Islet of Langerhans (tissue), 1 donor: ENCODE data around the gene NEBL.
"Not testable (repeated sequence)": the region's sequence is repeated elsewhere in the genome, so short reads cannot be mapped to it uniquely, and the experiment has no call there.

Experiments
- FAIRE-seq: peaks from one replicate; lab custom pipeline; 2011; peaks lifted over from hg19 to GRCh38; lab: Jason Lieb, UNC

Gene NEBL

DNA sequence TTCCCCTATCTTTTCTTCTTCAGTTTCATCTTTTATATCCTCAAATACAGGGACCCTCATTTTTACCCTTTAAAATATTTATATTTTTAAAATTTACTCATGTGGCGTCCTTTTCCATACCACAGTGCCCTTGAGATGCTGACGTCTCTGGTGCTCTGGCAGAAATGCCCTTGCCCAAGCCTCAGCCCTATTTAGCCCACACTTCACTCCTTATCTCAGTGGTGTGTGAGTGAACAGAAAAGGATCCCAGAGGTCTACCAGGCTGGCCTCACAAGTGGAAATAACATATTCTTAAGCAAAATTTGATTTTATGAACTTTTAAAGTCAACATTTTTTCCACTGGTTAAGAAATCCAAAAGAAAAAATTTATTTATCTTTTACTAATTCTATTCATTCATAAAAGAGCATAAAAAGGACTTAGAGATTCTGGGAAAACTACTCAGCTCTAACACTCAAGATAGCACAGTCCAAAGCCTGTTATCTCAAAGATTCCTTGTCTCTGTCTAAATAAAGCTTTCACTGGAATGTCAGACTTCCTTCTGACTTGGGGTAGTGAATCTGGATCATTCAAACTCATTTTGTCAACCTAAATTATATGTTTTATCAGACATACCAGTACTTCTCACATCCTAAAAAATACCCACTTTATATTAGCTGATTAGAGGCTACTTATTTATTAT lies at the start of gene NEBL:
NEBL (minus strand) TSS at position 166 of the 680 bp plus-strand sequence; CDS start at position 60, 106 bp downstream.
- no peak for FAIRE-seq

DNA sequence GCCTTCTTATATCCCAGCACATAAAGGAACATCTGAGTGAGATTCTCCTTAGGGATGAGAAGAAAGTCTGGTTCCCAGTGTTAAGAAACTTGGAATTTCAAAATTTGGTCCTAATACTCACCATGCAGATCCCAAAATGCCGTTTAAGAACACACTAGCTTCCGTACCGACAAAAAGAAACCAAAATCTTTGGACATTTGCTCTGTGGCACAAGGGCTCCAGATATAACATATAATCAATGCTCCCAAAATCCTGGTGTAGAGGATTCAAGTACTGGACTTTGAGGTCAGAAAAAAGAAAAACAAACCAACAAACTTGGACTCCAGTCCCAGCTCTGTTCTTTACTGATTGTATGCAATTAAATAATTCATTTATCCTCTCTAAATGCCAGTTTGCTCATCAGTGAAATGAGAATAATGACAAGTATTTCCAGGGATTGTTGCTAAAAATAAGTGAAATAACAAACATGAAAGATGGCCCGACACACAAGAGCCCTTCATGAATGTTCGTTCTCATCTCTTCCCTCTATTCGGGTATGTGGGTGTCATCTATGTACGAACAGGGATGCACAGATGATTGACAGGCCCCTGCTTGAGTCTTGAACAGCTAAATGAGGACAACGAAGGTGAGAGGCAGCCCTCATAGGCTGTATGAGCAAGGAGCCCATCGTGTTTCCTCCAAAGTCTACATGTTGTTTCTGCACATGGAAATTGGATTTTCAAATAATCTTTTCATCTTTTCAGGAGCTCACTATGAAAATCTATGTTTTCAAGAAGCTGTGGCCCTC lies 48.6 kb upstream of the NEBL start:
- no peak for FAIRE-seq

DNA sequence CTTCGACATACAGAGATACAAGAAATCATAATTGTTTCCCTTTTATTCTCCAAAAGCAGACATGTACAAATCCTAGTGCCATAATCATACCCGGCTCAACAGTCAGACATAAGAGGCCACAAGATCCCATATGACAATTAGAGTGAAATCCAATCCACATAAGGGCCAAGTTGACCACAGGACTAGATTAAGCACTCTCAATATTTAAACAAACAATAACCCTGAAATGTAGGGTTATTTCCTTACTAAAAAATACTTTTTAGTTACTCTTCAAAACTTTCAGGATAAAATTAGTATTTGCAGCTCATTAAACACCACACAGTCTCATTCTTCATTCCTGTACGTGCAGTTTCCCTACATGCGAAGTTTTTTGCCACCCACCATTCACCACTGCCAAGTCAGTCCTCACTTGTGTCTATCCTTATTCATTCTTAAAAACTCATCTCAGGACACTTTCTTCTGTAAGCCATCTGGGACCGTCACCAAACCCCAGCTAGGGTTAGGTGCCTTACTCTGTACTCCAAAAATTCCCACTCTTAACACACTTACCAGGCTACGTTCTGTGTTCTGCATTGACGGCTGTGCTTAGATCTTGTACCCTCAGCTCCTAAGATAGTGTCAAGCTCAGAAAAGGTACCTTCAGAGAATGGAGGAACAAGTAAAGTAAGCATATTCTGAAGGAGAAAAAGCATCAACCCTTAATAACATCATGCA lies 47.8 kb upstream of the NEBL start:
- FAIRE-seq: no peak

DNA sequence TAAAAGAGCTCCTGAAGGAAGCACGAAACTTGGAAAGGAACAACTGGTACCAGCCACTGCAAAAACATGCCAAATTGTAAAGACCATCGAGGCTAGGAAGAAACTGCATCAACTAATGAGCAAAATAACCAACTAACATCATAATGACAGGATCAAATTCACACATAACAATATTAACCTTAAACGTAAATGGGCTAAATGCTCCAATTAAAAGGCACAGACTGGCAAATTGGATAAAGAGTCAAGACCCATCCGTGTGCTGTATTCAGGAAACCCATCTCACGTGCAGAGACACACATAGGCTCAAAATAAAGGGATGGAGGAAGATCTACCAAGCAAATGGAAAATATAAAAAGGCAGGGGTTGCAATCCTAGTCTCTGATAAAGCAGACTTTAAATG lies 42.3 kb upstream of the NEBL start:
- not testable (repeated sequence) for FAIRE-seq

- FAIRE-seq: no peak
These were observed 39.3 kb upstream of the NEBL start for GRCh38 chr10:20936396-20936795.

- FAIRE-seq: no peak
These were observed 38.8 kb upstream of the NEBL start for GRCh38 chr10:20935931-20936330.

DNA sequence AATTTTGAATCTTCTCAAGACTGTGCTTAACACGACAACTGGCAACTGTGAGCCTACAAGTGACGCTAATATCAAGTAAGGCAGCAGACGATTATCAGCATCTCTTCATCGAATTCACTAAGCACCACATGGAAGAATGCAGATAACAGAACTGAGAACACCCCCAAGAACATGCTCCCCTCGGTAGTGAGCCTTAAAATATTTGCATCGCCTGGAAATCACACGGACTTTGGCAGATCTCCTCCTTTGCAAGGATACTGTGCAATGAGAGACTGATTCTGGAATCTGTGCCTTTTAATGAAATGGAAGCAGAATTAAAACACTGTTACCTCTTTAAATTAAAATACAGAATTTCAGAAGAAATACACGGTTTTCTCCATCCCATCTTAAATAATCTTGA lies 38.2 kb upstream of the NEBL start:
- FAIRE-seq: no peak

GRCh38 chr10:20933705-20934104 lies 36.6 kb upstream of the NEBL start:
- FAIRE-seq: no peak

DNA sequence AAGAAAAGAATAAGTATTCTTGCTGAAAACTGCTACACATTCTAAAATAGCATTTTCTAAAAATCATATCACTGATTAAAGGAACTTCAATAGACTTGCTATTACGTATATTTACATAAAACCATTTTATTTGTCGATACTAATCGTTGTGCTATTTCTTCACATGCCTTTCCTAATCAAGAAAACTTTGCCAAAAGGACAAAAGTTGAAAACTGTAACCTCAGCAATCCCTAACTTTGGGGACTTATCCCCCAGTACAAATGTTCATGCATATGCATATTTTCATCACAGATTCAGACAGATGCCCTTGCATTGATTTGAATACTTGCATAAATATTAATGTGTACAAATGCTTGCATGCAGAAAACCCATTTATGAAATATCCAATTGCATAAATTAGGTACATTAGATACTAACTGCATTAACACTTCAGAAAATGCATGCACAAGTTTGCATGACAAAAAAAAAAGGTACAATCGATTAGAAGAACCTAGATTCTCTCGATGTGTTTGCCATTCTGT lies 35.6 kb upstream of the NEBL start:
- FAIRE-seq: no peak

DNA sequence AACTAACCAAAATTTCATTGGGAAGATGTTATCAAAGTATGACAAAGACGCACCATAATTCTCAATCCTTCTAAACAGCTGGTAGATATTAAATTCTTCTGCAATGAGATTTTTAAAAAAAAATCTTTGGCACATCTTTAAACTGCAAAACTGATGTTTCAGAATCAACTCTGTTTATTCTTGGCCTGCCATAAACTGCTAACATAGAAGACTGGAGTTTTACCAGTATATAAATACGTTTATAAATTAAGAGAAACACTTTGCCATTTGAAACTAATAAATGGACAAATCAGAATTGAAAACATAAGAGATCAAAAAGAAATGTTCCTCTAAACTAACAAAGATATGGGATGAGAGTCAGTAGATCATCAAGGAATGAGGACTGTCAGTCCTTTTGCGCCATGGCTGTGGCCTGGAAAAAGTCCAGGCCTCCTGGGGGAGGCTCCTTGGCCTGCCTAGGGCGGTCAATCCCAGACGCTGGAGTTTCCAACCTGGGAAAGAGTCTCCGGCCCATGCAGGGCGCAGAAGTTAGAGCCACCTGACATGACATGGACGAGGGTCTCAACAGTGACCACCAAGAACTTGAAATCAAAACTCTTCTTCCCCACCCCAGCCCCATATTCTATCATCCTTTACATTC lies 34.2 kb upstream of the NEBL start:
- no peak for FAIRE-seq

DNA sequence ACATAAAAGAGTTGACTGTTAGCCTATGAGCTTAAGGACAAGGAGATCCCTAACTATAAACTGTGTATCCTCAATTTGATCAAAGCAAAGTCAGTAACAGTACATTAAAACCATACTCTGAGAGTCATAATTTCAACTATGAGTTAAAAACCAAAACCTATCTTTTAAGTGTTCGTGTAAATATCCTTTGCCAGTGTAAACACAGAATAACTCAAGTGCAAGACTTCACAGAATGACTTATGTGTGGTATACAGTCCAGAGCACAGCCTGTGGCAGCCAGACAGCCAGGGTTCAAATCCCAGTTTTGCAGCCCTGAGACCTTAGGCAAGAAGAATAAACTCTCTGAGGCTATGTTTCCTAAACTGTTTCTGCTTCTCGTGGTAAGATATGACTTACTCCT lies 30.3 kb upstream of the NEBL start:
- no peak for FAIRE-seq

GRCh38 chr10:20922451-20922850 lies 25.3 kb upstream of the NEBL start:
- FAIRE-seq: no peak

- no peak for FAIRE-seq
These were observed 24.9 kb upstream of the NEBL start for GRCh38 chr10:20922033-20922432.

DNA sequence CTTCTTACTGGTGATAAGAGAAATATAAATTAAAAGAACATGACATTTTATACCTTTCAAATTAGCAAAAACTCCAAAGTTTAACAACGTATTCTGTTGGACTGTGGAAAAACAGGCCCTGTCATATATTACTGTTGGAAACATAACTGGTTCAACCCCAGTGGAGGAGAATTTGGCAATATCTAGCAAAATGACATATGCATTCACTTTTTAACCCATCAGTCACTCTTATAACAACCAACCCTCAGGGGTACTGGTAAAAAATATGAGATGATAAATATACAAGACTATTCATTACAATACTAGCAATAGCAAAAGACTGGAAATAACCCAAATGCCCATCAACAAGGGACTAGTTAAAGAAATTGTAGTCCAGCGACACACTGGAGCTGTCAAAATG lies 22.9 kb upstream of the NEBL start:
- FAIRE-seq: no peak

DNA sequence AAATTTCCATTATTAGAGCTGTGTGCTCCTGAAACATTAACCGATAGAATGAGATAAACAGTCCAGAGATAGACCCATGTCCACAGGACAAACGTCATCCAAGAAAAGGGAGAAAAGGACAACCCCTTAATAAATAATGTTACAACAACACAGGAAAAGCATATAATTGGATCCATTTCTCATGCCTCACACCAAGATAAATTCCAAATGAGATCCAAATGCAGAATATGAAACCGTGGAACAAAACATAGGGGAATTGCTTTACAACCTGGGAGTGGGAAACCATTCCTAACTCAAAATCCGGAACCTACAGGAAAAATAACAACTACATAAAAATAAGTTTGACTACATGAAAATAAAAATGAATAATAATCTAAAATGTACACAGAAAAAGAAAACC lies 22.4 kb upstream of the NEBL start:
- FAIRE-seq: no peak

GRCh38 chr10:20916976-20917375 lies 19.9 kb upstream of the NEBL start:
- no peak for FAIRE-seq

DNA sequence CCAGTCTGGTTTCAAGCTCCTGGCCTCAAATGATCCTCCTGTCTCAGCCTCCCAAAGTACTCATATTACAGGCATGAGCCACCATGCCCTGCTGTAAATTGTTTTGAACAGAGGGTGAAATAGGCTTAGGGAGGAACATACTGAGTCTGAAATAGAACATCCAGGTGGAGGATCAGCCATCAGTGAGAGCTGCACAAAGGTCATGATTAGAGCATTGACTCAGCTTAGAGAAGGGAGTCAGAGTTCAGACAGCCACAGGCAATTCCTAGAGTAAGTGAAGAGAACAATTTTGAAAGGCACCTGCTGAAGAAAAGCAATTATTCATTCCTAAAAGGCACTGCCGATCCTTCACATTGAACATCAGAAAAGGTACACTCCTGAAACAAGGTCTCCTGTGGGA lies 15.9 kb upstream of the NEBL start:
- FAIRE-seq: no peak

- FAIRE-seq: no peak
These were observed 14.5 kb upstream of the NEBL start for GRCh38 chr10:20911626-20912025.

GRCh38 chr10:20909801-20910200 lies 12.7 kb upstream of the NEBL start:
- FAIRE-seq: no peak

- no peak for FAIRE-seq
These were observed 11.3 kb upstream of the NEBL start for GRCh38 chr10:20908391-20908790.

- no peak for FAIRE-seq
These were observed 6.7 kb upstream of the NEBL start for GRCh38 chr10:20903635-20904390.

DNA sequence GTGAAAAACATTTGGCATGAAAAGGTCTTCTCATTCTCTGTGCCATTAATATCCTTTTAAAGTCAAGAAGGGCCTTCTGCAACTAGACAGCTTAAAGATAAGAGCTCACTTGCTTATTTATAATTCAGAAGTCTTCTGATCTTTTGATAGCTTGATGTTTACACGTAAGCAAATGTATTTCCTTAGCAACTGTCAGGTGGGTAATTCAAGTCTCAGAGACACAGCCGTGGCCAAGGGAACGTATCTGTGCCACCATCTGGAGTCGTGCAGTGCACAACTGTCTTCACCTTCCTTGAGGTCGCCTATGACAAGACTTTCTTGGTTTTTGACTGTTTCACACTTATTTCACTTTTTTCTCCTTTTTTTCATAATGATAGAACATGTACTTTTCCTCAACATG lies 4.0 kb upstream of the NEBL start:
- no peak for FAIRE-seq
